H1 (cell line): ENCODE measurements around the gene BUD23.

ENCODE experiments used
- CBX8 ChIP-seq: fragments of 300-800, 300-1000 bp; sonication (generic); IDR thresholded peaks from 2 replicates; pipeline ENCODE4 v1.7.1; 2016; ENCODE audit warnings: low read depth, low read length, borderline replicate concordance
- CEBPB ChIP-seq: IDR thresholded peaks from 2 replicates; pipeline ENCODE4 v1.6.1; 2012; ENCODE audit warnings: low read depth, low read length
- FOSL1 ChIP-seq: IDR thresholded peaks from 2 replicates; pipeline ENCODE4 v1.6.1; 2011; ENCODE audit warnings: mild to moderate bottlenecking, low read depth, low read length, moderate library complexity; ENCODE audit not compliant: insufficient read depth
- GABPA ChIP-seq: IDR thresholded peaks from 2 replicates; pipeline ENCODE4 v1.6.1; 2011; ENCODE audit warnings: mild to moderate bottlenecking, low read length, moderate library complexity, borderline replicate concordance; ENCODE audit not compliant: insufficient read depth
- HDAC6 ChIP-seq: IDR thresholded peaks from one replicate; pipeline ENCODE4 v1.7.1; 2012; ENCODE audit warnings: low read depth, mild to moderate bottlenecking, inconsistent platforms, low read length, moderate library complexity
- MAFK ChIP-seq: IDR thresholded peaks from 2 replicates; pipeline ENCODE4 v1.6.1; 2012; ENCODE audit warnings: low read depth, mild to moderate bottlenecking, improper control_type of control experiment, low read length
- POLR2A ChIP-seq, 2 experiments: IDR thresholded peaks; 1 replicate in 1 of 2; 2 replicates in 1 of 2; pipeline ENCODE4 v1.6.1; 2011; ENCODE audit warnings: low read depth in 2 of 2, low read length in 2 of 2, mild to moderate bottlenecking in 2 of 2; ENCODE audit errors: control extremely low read depth in 1 of 2
- RAD21 ChIP-seq, 2 experiments: IDR thresholded peaks in 1 of 2; conservative IDR thresholded peaks in 1 of 2; 2 replicates each; pipeline ENCODE4 v1.6.1; 2011; ENCODE audit warnings: low read depth in 2 of 2, low read length in 2 of 2, improper control_type of control experiment in 1 of 2, inconsistent platforms in 1 of 2, mild to moderate bottlenecking in 1 of 2, moderate library complexity in 1 of 2
- RFX5 ChIP-seq: IDR thresholded peaks from 2 replicates; pipeline ENCODE4 v1.6.1; 2011; ENCODE audit warnings: low read depth, low read length, improper control_type of control experiment, borderline replicate concordance
- SP1 ChIP-seq: IDR thresholded peaks from 2 replicates; pipeline ENCODE4 v1.6.1; 2011; ENCODE audit warnings: low read depth, low read length
- SUZ12 ChIP-seq: fragments of 200-600 bp; sonication (generic); IDR thresholded peaks from 2 replicates; pipeline ENCODE4 v1.6.1; 2012; ENCODE audit warnings: mild to moderate bottlenecking, inconsistent platforms, low read length, moderate library complexity, mixed read lengths
- TF ChIP-seq, protein P1 (sequence below), 3 experiments: IDR thresholded peaks; 1 replicate in 2 of 3; 2 replicates in 1 of 3; pipeline versions ENCODE4 v1.5.1 to v1.6.1; 2011; ENCODE audit warnings: low read length in 3 of 3, mild to moderate bottlenecking in 3 of 3, inconsistent platforms in 2 of 3, low read depth in 1 of 3, moderate library complexity in 1 of 3; ENCODE audit not compliant: insufficient read depth in 1 of 3; ENCODE audit errors: control extremely low read depth in 1 of 3
- TF ChIP-seq, protein P2 (sequence below): IDR thresholded peaks from 2 replicates; pipeline ENCODE4 v1.6.1; 2012; ENCODE audit warnings: inconsistent platforms

DNA sequence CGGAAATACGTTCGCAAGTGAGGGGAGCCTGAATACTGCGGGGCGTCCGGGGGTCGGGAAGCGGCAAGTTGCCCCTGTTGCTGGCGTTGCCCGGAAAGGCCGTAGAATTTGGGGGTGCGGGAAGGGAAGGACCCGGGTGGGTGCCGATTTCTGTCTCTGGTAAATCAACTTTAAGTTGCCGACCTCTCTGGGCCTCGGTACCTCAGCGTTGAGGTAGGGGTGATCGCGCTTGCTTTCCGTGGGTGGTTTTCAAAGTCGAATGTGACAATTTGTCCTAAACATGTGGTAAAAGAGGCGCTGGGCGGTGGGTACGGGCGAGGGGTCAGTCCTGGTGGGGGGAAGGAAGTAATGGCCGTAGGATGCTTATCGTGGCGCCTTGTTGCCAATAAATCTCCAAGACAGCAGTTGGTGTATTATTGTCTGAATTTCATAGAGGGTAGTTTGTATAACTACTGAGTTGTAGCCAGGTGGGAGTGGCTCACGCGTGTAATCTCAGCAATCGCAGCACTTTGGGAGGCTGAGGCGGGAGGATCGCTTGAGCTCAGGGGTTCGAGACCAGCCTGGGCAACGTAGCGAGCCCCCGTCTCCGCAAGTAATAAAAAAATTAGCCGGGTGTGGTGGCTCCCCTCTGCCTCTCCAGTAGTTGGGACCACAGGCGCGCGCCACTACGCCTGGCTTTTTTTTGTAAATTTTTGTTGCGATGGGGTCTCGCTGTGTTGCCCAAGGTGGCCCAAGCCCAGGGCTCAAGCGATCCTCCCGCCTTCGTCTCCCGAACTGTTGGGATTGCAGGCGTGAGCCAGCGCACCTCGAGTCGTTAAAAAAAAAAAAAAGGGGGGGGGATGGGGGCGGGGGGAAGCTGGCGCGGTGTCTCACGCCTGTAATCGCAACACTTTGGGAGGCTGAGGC, 644 bp downstream of the BUD23 start:
- TF ChIP-seq RFX5, result no peak
- TF ChIP-seq, protein P1, sequence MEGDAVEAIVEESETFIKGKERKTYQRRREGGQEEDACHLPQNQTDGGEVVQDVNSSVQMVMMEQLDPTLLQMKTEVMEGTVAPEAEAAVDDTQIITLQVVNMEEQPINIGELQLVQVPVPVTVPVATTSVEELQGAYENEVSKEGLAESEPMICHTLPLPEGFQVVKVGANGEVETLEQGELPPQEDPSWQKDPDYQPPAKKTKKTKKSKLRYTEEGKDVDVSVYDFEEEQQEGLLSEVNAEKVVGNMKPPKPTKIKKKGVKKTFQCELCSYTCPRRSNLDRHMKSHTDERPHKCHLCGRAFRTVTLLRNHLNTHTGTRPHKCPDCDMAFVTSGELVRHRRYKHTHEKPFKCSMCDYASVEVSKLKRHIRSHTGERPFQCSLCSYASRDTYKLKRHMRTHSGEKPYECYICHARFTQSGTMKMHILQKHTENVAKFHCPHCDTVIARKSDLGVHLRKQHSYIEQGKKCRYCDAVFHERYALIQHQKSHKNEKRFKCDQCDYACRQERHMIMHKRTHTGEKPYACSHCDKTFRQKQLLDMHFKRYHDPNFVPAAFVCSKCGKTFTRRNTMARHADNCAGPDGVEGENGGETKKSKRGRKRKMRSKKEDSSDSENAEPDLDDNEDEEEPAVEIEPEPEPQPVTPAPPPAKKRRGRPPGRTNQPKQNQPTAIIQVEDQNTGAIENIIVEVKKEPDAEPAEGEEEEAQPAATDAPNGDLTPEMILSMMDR (IDR thresholded peaks at IDR 0.05; ENCODE audit: control extremely low read depth in 1 of 3, insufficient read depth in 1 of 3, low read depth in 1 of 3, low read length in 3 of 3), result no peak
- no peak for TF ChIP-seq MAFK
- no peak for TF ChIP-seq FOSL1
- no peak for TF ChIP-seq POLR2A (IDR thresholded peaks at IDR 0.05; ENCODE audit: control extremely low read depth in 1 of 2, low read depth in 2 of 2, low read length in 2 of 2)
- TF ChIP-seq CBX8, result no peak
- TF ChIP-seq, protein P2, sequence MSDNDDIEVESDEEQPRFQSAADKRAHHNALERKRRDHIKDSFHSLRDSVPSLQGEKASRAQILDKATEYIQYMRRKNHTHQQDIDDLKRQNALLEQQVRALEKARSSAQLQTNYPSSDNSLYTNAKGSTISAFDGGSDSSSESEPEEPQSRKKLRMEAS, result no peak
- no peak for TF ChIP-seq GABPA
- no peak for TF ChIP-seq RAD21 (IDR thresholded peaks at IDR 0.05 in 1 of 2, conservative IDR thresholded peaks at IDR 0.05 in 1 of 2; ENCODE audit: low read depth in 2 of 2, low read length in 2 of 2)
- no peak for TF ChIP-seq CEBPB
- no peak for TF ChIP-seq HDAC6
- no peak for TF ChIP-seq SUZ12
- no peak for TF ChIP-seq SP1
